ENCODE results near the gene CFAP61.

DNA sequence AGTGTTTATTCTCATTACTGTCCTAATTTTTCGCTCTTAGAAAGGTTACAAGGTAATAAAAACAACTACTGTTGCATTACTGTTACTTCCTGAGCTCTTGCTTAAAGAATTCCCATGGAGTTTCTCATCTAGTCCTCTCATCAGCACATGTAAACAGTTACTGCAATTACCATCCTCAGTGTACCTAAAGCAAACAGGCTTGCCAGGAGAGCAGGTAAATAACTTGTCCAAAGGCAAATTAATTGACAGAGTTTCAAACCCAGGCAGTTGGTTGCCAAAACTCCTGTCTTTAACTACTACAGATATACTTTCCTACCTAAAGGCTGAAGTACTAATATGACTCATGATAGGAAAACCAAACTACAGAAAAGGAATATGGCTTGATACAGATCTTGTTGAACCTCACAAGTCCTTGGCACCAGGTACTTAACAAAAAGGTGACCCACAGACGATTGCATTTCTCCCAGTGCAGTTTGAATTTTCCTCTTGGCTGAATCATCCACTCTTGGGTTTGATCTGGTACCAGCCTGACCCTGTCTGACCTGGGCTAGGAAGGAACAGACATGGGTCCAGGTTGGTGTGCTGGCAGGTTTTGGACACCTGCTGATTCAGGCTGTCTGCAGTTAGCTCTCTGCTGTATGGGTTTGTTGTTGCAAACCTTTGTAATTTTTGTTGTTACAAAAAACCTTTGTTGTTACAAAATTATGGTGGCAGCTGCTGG lies 153.0 kb downstream of the CFAP61 start:
- no peak for TF ChIP-seq CTCF (IDR thresholded peaks at IDR 0.05)
- TF ChIP-seq POLR2A (IDR thresholded peaks at IDR 0.05), result no peak
